Measurements from ENCODE around the gene TPSAB1.
"Not testable (repeated sequence)": the region's sequence is repeated elsewhere in the genome, so short reads cannot be mapped to it uniquely, and the experiment has no call there.

TPSAB1 gene

DNA sequence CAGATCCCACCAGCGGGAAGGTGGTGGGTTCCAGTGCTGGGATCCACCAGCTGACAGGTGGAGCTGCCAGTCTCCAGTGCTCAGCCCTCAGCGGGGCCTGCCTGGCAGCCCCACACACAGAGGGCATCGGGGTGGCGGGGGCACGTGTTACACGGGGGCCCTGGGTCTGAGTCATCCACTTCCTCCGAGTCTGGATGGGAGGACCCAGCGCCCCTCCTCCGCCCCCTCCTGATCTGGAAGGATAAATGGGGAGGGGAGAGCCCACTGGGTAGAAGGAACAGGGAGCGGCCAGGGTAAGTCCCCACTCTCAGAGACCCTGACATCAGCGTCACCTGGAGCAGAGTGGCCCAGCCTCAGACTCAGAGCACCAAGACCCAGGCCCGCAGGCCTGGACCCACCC is at the start of gene TPSAB1:
Gene TPSAB1 (plus strand): TSS at position 270 of the 400 bp plus-strand sequence. CDS start 234 bp downstream, outside the sequence.
- H3K4me1 Mint-ChIP-seq (ENCODE audit: low read depth); H3K9me3 Mint-ChIP-seq; H3K27me3 Mint-ChIP-seq (ENCODE audit: low read depth); H3K4me3 Mint-ChIP-seq; H3K36me3 Mint-ChIP-seq (ENCODE audit: low read depth); H3K27ac Mint-ChIP-seq: not testable (repeated sequence)

DNA sequence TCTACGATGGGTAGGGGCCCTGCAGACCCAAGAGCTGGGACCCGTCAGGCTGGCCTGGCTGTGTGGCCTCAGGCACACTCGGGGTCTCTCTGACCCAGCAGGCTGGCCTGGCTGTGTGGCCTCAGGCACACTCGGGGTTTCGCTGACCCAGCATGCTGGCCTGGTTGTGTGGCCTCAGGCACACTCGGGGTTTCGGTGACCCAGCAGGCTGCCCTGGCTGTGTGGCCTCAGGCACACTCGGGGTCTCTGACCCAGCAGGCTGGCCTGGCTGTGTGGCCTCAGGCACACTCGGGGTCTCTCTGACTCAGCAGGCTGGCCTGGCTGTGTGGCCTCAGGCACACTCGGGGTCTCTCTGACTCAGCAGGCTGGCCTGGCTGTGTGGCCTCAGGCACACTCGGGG is 49.7 kb upstream of the TPSAB1 start:
- H3K4me1 Mint-ChIP-seq (ENCODE audit: low read depth); H3K27ac Mint-ChIP-seq; H3K36me3 Mint-ChIP-seq (ENCODE audit: low read depth); H3K9me3 Mint-ChIP-seq; H3K27me3 Mint-ChIP-seq (ENCODE audit: low read depth); H3K4me3 Mint-ChIP-seq: not testable (repeated sequence)

DNA sequence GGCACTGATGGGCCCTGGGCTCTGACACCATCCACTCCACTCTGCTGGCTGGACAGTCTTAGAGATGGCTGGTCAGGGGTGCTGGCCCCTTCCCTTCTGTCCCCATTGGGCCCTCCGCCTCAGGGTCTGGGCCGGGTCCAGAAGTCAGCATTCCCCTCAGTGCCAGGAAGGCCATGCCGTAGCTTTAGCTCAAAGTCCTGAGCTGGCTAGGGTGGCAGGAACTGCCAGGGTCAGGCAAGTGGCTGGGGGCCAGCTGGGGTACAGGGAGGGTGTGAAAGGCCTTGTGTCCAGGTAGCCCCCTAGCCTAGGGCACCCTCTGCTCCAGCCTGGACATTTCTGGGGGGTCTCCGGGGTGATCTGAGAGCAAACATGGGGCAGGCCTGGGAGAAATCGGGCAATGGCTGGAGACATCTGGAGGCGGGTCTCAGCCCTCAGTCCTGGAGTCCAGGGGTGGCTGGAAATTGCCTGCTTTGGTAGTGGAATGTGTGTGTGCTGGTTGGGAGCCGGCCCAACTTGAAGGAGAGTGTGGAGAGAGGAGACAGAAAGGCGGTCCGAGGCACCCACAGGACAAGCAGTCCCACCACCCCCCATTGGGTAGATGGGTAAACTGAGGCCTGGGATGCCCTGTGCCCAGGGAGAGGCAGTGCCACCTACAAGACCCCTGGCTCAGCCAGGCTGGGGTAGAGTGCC is 48.0 kb upstream of the TPSAB1 start:
- Mint-ChIP-seq H3K27ac (no peak overlapping the region), H3K4me3 (no peak overlapping the region), H3K36me3 (ENCODE audit: low read depth) (no peaks in the 10 kb centered on the region), H3K4me1 (ENCODE audit: low read depth) (peaks cover 2% of the 10 kb centered on the region), H3K27me3 (ENCODE audit: low read depth) (no peaks in the 10 kb centered on the region), H3K9me3 (no peaks in the 10 kb centered on the region)

GRCh38 chr16:1193143-1193824 is 47.2 kb upstream of the TPSAB1 start:
- H3K27me3 Mint-ChIP-seq (ENCODE audit: low read depth) = no peaks in the 10 kb centered on the region
- H3K4me3 Mint-ChIP-seq = no peak overlapping the region
- H3K36me3 Mint-ChIP-seq (ENCODE audit: low read depth) = no peaks in the 10 kb centered on the region

GRCh38 chr16:1193825-1194581 is 46.5 kb upstream of the TPSAB1 start:
- peaks cover 2% of the 10 kb centered on the region for H3K4me1 Mint-ChIP-seq (ENCODE audit: low read depth)
- H3K9me3 Mint-ChIP-seq = no peaks in the 10 kb centered on the region
- H3K27me3 Mint-ChIP-seq (ENCODE audit: low read depth) = no peaks in the 10 kb centered on the region
- no peak overlapping the region for H3K4me3 Mint-ChIP-seq
- H3K36me3 Mint-ChIP-seq (ENCODE audit: low read depth) = no peaks in the 10 kb centered on the region
- no peak overlapping the region for H3K27ac Mint-ChIP-seq

More at GRCh38 chr16:1193143-1193824, 47.2 kb upstream of the TPSAB1 start:
- H3K4me1 Mint-ChIP-seq (ENCODE audit: low read depth) = peaks cover 2% of the 10 kb centered on the region
- no peaks in the 10 kb centered on the region for H3K9me3 Mint-ChIP-seq
- H3K27ac Mint-ChIP-seq = no peak overlapping the region

DNA sequence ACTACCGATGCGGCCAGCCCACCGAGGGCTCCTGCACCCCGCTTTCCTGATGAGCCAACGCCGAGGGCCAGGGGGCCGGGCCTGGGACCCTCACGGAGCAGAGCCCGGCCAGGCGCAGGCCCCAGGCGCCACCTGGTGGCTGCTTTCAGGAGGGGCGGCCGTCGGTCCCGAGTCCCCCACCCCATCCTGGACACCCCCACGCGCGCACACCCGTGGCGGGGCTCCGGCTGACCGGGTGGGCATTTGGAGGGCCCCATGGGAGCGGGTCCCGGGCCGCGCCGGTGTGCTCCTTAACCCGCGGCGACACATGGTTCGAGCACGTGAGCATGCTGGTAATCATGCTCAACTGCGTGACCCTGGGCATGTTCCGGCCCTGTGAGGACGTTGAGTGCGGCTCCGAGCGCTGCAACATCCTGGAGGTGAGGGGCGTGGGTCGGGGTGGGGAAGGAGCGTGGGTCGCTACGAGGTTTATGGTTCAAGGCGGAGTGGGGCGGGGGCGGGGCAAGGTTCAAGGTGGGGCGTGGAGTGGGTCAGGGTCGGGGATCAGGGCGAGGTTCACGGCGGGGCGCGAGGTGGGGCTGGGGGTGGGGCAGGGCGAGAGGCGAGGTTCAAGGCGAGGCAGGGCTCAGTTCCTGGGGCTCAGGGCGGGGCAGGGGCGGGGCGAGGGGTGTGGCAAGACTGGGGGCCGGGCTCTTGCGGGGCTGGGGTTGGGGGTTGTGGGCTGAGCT is 45.7 kb upstream of the TPSAB1 start:
- Mint-ChIP-seq H3K27me3 (ENCODE audit: low read depth) (no peaks in the 10 kb centered on the region), H3K4me3 (no peak overlapping the region), H3K27ac (no peak overlapping the region), H3K4me1 (ENCODE audit: low read depth) (peaks cover 2% of the 10 kb centered on the region), H3K36me3 (ENCODE audit: low read depth) (no peaks in the 10 kb centered on the region), H3K9me3 (no peaks in the 10 kb centered on the region)

GRCh38 chr16:1195393-1195666 is 45.2 kb upstream of the TPSAB1 start:
- Mint-ChIP-seq H3K27me3 (ENCODE audit: low read depth) (no peaks in the 10 kb centered on the region), H3K4me3 (no peak overlapping the region), H3K9me3 (no peaks in the 10 kb centered on the region), H3K4me1 (ENCODE audit: low read depth) (peaks cover 2% of the 10 kb centered on the region), H3K27ac (no peak overlapping the region), H3K36me3 (ENCODE audit: low read depth) (no peaks in the 10 kb centered on the region)

- Mint-ChIP-seq H3K27ac (no peak overlapping the region), H3K36me3 (ENCODE audit: low read depth) (no peaks in the 10 kb centered on the region), H3K27me3 (ENCODE audit: low read depth) (no peaks in the 10 kb centered on the region), H3K4me3 (no peak overlapping the region), H3K4me1 (ENCODE audit: low read depth) (peaks cover 2% of the 10 kb centered on the region), H3K9me3 (no peaks in the 10 kb centered on the region)
Observed at GRCh38 chr16:1196494-1196893, 44.0 kb upstream of the TPSAB1 start.

GRCh38 chr16:1197237-1197866 is 43.2 kb upstream of the TPSAB1 start:
- no peak overlapping the region for H3K27ac Mint-ChIP-seq
- H3K36me3 Mint-ChIP-seq (ENCODE audit: low read depth) = no peaks in the 10 kb centered on the region
- H3K27me3 Mint-ChIP-seq (ENCODE audit: low read depth) = no peaks in the 10 kb centered on the region
- H3K4me1 Mint-ChIP-seq (ENCODE audit: low read depth) = peaks cover 2% of the 10 kb centered on the region
- no peak overlapping the region for H3K4me3 Mint-ChIP-seq
- no peaks in the 10 kb centered on the region for H3K9me3 Mint-ChIP-seq

GRCh38 chr16:1198194-1198593 is 42.3 kb upstream of the TPSAB1 start:
- no peak overlapping the region for H3K4me3 Mint-ChIP-seq
- no peak overlapping the region for H3K27ac Mint-ChIP-seq
- H3K9me3 Mint-ChIP-seq = no peaks in the 10 kb centered on the region
- no peaks in the 10 kb centered on the region for H3K36me3 Mint-ChIP-seq (ENCODE audit: low read depth)
- peaks cover 2% of the 10 kb centered on the region for H3K4me1 Mint-ChIP-seq (ENCODE audit: low read depth)
- H3K27me3 Mint-ChIP-seq (ENCODE audit: low read depth) = no peaks in the 10 kb centered on the region

DNA sequence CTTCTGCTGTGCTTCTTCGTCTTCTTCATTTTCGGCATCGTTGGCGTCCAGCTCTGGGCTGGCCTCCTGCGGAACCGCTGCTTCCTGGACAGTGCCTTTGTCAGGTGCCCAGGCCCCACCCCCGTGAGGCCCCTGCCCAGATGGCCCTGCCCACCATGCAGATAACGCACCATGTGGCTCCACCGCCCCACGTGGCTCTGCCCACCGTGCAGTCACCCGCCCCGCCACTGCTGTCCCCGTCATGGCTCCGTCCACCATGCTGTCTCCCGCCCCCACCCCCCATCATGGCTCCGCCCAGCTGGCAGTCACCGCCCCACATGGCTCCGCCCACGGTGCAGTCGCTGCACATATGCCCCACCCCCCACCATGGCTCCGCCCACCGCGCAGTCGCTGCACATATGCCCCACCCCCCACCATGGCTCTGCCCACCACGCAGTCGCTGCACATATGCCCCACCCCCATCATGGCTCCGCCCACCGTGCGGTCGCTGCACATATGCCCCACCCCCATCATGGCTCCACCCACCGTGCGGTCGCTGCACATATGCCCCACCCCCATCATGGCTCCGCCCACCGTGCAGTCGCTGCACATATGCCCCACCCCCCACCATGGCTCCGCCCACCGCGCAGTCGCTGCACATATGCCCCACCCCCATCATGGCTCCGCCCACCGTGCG is 41.7 kb upstream of the TPSAB1 start:
- not testable (repeated sequence) for H3K9me3 Mint-ChIP-seq; H3K36me3 Mint-ChIP-seq (ENCODE audit: low read depth); H3K27ac Mint-ChIP-seq; H3K4me1 Mint-ChIP-seq (ENCODE audit: low read depth); H3K4me3 Mint-ChIP-seq; H3K27me3 Mint-ChIP-seq (ENCODE audit: low read depth)

GRCh38 chr16:1199347-1200013 is 41.0 kb upstream of the TPSAB1 start:
- H3K4me3 Mint-ChIP-seq = no peak overlapping the region
- no peaks in the 10 kb centered on the region for H3K27me3 Mint-ChIP-seq (ENCODE audit: low read depth)
- H3K36me3 Mint-ChIP-seq (ENCODE audit: low read depth) = no peaks in the 10 kb centered on the region
- no peaks in the 10 kb centered on the region for H3K9me3 Mint-ChIP-seq
- no peak overlapping the region for H3K27ac Mint-ChIP-seq
- H3K4me1 Mint-ChIP-seq (ENCODE audit: low read depth) = peaks cover 2% of the 10 kb centered on the region

- Mint-ChIP-seq H3K36me3 (ENCODE audit: low read depth) (no peaks in the 10 kb centered on the region), H3K27me3 (ENCODE audit: low read depth) (no peaks in the 10 kb centered on the region), H3K9me3 (no peaks in the 10 kb centered on the region), H3K4me1 (ENCODE audit: low read depth) (peaks cover 2% of the 10 kb centered on the region), H3K4me3 (no peak overlapping the region), H3K27ac (no peak overlapping the region)
Observed at GRCh38 chr16:1200014-1200627, 40.4 kb upstream of the TPSAB1 start.
